ENCODE measurements around the gene IRAK3.

The IRAK3 gene

GRCh38 chr12:66251049-66251448, 62.0 kb downstream of the IRAK3 start:
- Histone ChIP-seq H3K4me3 (ENCODE audit: low read depth in 1 of 2, low read length in 2 of 2) (no peak overlapping the region), H3K79me2 (ENCODE audit: insufficient read depth, low read length) (no peaks in the 10 kb centered on the region), H3K27ac (ENCODE audit: low read length) (no peak overlapping the region), H3K36me3 (ENCODE audit: insufficient read depth, low read length) (no peaks in the 10 kb centered on the region), H3K4me2 (ENCODE audit: insufficient read depth, low read length) (no peak overlapping the region), H2AFZ (ENCODE audit: low read depth, low read length) (no peak overlapping the region), H3K9me3 (ENCODE audit: insufficient read depth, low read length, severe bottlenecking) (no peaks in the 10 kb centered on the region), H3K9ac (ENCODE audit: low read depth, low read length) (no peak overlapping the region), H3K4me1 (ENCODE audit: insufficient read depth, low read length) (no peaks in the 10 kb centered on the region), H3K27me3 (ENCODE audit: insufficient read depth, low read length, poor library complexity) (peaks cover 3% of the 10 kb centered on the region), H4K20me1 (ENCODE audit: insufficient read depth, low read length) (no peaks in the 10 kb centered on the region)
- no peak for TF ChIP-seq EZH2 (IDR thresholded peaks at IDR 0.05; ENCODE audit: borderline replicate concordance, low read depth, low read length, severe bottlenecking)
- no peak for TF ChIP-seq CTCF (IDR thresholded peaks at IDR 0.05; ENCODE audit: borderline replicate concordance, extremely low read depth, low read length, poor library complexity, severe bottlenecking)
- no peak for ATAC-seq (ENCODE audit: insufficient read depth, low read depth)
- no peak for DNase-seq

- Histone ChIP-seq H4K20me1 (ENCODE audit: insufficient read depth, low read length) (no peaks in the 10 kb centered on the region), H3K9ac (ENCODE audit: low read depth, low read length) (no peak overlapping the region), H3K4me2 (ENCODE audit: insufficient read depth, low read length) (no peak overlapping the region), H3K4me3 (ENCODE audit: low read depth in 1 of 2, low read length in 2 of 2) (no peak overlapping the region), H3K36me3 (ENCODE audit: insufficient read depth, low read length) (no peaks in the 10 kb centered on the region), H3K9me3 (ENCODE audit: insufficient read depth, low read length, severe bottlenecking) (no peaks in the 10 kb centered on the region), H2AFZ (ENCODE audit: low read depth, low read length) (no peak overlapping the region), H3K27me3 (ENCODE audit: insufficient read depth, low read length, poor library complexity) (peaks cover 3% of the 10 kb centered on the region), H3K4me1 (ENCODE audit: insufficient read depth, low read length) (no peaks in the 10 kb centered on the region), H3K27ac (ENCODE audit: low read length) (no peak overlapping the region), H3K79me2 (ENCODE audit: insufficient read depth, low read length) (no peaks in the 10 kb centered on the region)
- DNase-seq (no peak), ATAC-seq (ENCODE audit: insufficient read depth, low read depth) (no peak)
- TF ChIP-seq CTCF (IDR thresholded peaks at IDR 0.05; ENCODE audit: borderline replicate concordance, extremely low read depth, low read length, poor library complexity, severe bottlenecking) (no peak), EZH2 (IDR thresholded peaks at IDR 0.05; ENCODE audit: borderline replicate concordance, low read depth, low read length, severe bottlenecking) (no peak)
Measured at GRCh38 chr12:66252771-66253170, 63.8 kb downstream of the IRAK3 start.

GRCh38 chr12:66255737-66256136, 66.7 kb downstream of the IRAK3 start:
- no peak overlapping the region for H3K4me2 ChIP-seq (ENCODE audit: insufficient read depth, low read length)

More at GRCh38 chr12:66255737-66256136, 66.7 kb downstream of the IRAK3 start:
- H3K36me3 ChIP-seq (ENCODE audit: insufficient read depth, low read length): no peaks in the 10 kb centered on the region
- no peak overlapping the region for H3K4me3 ChIP-seq (ENCODE audit: low read depth in 1 of 2, low read length in 2 of 2)
- no peak overlapping the region for H3K27ac ChIP-seq (ENCODE audit: low read length)
- no peaks in the 10 kb centered on the region for H3K79me2 ChIP-seq (ENCODE audit: insufficient read depth, low read length)
- H4K20me1 ChIP-seq (ENCODE audit: insufficient read depth, low read length): no peaks in the 10 kb centered on the region
- no peak overlapping the region for H3K9ac ChIP-seq (ENCODE audit: low read depth, low read length)
- H2AFZ ChIP-seq (ENCODE audit: low read depth, low read length): no peak overlapping the region
- no peak for ATAC-seq (ENCODE audit: insufficient read depth, low read depth)
- no peaks in the 10 kb centered on the region for H3K4me1 ChIP-seq (ENCODE audit: insufficient read depth, low read length)
- no peak for DNase-seq
- H3K9me3 ChIP-seq (ENCODE audit: insufficient read depth, low read length, severe bottlenecking): no peaks in the 10 kb centered on the region
- TF ChIP-seq CTCF (IDR thresholded peaks at IDR 0.05; ENCODE audit: borderline replicate concordance, extremely low read depth, low read length, poor library complexity, severe bottlenecking) (no peak), EZH2 (IDR thresholded peaks at IDR 0.05; ENCODE audit: borderline replicate concordance, low read depth, low read length, severe bottlenecking) (no peak)
- H3K27me3 ChIP-seq (ENCODE audit: insufficient read depth, low read length, poor library complexity): peaks cover 8% of the 10 kb centered on the region
